Activated CD4-positive, alpha-beta T cell treated with anti-CD3 and anti-CD28 coated beads, Interleukin-2, amount 50 U/mL, for 4 hours (primary cell): ENCODE measurements around the gene ATP1B1.
A peak's percentile ranks its signal among the peaks of the same experiment; 100 is the strongest.

ENCODE experiments used
- DNase-seq, 2 experiments: peaks; one replicate each; pipeline ENCODE4 v3.0.0-alpha.2; 2020

ATP1B1 gene

DNA sequence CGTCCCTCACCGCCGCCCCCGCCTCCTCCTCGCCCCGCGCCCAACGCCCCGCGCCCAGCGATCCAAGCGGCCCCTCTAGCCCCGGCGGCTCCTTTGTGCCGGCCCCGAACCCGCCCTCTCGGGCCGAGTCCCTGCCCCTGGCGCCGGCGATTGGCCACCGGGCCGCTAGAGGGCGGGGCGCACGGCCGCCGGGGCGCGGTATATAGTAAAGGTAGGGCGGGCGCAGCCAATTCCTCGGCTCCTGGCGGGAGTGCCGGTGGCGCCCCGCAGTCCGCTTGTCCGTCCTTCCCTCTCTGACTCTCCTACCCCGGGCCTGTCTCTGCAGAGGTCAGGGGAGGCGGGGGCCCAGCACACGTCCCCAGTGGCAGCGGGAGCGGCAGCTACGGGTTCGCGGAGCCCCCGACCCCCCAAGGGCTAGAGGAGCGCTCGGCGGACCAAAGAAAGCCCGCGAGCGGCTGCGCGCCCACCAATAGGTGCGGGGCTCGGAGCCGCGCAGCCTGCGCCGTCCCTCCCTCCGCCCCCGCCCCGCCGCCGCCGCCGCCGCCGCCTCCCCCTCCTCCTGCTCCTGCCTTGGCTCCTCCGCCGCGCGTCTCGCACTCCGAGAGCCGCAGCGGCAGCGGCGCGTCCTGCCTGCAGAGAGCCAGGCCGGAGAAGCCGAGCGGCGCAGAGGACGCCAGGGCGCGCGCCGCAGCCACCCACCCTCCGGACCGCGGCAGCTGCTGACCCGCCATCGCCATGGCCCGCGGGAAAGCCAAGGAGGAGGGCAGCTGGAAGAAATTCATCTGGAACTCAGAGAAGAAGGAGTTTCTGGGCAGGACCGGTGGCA lies at the start of gene ATP1B1:
TSS of gene ATP1B1 (plus strand) at position 596 of the 826 bp plus-strand sequence. CDS start at position 736, 140 bp downstream.
- DNase-seq, result peak; percentile 65 to 69

GRCh38 chr1:169059421-169059820 lies 47.1 kb upstream of the ATP1B1 start:
- no peak for DNase-seq

GRCh38 chr1:169060043-169060722 lies 46.3 kb upstream of the ATP1B1 start:
- no peak for DNase-seq

DNA sequence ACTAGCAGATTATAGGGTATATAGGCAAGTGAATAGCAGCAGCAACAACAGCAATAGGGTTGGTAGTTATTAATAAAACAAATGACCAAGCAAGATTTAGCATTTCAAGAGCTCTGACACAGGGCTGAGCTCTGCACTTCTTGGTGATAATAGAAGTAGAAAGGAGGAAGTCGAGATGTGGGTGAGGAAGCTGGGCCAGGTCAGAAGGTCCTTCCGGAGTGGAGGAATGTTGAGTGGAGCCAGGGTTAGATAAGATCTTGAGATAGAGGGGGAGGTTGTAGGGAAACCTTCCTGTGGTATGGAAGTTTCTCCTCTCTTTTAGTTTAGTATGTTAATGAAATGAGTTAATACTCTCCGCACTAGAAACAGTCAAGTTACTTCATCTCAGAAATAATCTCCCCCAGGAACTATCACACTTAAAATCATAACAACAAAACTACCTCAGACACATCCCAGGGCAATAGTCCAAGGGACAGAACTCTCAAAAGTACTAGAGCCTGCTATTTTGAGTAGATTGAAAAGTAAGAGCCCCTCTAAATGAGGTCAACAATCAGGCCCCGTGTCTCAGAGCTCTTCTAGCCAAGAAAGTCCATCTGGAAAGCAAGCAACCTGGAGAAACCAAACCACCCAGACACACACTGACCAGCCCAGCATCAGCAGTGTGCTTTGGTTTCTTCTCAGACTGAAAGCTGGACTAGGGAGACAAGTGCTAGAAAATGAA lies 45.4 kb upstream of the ATP1B1 start:
- no peak for DNase-seq

- DNase-seq, result no peak
These were observed 44.3 kb upstream of the ATP1B1 start for GRCh38 chr1:169062152-169062551.

- DNase-seq, result no peak
These were observed 42.4 kb upstream of the ATP1B1 start for GRCh38 chr1:169064103-169064502.

GRCh38 chr1:169070547-169070946 lies 35.9 kb upstream of the ATP1B1 start:
- no peak for DNase-seq

DNA sequence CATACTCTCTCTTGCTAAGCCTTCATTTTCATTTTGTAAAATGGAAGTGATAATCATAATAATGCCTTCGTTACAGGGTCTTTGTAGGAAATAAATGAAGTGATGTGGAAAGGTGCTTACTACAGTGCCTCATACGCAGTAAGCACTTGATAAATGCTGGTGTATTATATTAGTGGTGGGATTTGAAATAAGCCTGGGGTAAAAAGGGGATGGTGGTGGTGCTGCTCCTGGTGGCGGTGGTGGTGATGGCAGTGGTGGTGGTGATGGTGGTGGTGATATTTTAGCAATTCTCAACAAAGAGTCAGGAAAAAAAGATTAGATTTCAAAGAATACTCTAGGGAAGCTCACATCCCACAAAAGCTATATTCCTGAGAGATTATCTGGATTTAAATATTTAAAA lies 35.5 kb upstream of the ATP1B1 start:
- DNase-seq, result no peak

- no peak for DNase-seq
These were observed 33.4 kb upstream of the ATP1B1 start for GRCh38 chr1:169072945-169073725.

DNA sequence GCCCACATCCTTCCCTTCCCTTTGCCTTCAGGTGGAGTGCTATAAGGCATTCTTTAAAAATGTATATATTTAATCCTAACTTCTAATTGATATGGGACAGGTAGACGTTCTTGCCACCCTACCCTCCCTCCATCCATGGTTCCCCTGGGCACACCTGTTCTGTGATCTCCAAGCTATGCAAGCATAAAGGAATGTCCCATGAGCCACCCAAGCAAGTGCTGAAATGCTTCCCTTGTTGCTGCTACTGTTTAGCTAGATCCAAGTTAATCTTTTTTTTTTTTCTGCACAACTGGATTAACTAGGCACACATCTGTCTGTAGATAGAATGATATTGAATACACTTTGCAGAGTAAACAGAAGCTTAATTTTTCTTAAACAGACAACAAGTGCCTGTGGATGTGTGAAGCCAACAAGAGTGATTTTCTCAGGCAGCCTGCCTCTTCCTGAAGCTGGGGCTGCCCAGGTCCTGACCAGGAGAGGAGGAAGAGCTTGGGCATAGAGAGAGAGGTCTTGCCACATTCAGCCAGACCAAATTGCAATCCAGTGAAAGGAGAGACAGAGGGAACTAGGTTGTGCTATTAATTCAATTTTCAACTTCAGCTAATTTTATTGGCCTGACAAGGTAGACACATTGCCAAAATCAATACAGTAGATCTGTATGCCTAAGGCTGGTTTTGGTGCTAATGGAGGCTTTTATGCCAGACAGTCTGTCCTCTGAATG lies 28.2 kb upstream of the ATP1B1 start:
- no peak for DNase-seq

GRCh38 chr1:169081503-169082123 lies 24.9 kb upstream of the ATP1B1 start:
- no peak for DNase-seq

- no peak for DNase-seq
These were observed 20.6 kb upstream of the ATP1B1 start for GRCh38 chr1:169085911-169086310.

GRCh38 chr1:169086603-169087455 lies 19.7 kb upstream of the ATP1B1 start:
- no peak for DNase-seq

GRCh38 chr1:169087876-169088275 lies 18.6 kb upstream of the ATP1B1 start:
- no peak for DNase-seq

- DNase-seq, result no peak
These were observed 16.7 kb upstream of the ATP1B1 start for GRCh38 chr1:169089776-169090175.

- no peak for DNase-seq
These were observed 16.1 kb upstream of the ATP1B1 start for GRCh38 chr1:169090308-169090899.

- no peak for DNase-seq
These were observed 15.6 kb upstream of the ATP1B1 start for GRCh38 chr1:169090900-169091311.

DNA sequence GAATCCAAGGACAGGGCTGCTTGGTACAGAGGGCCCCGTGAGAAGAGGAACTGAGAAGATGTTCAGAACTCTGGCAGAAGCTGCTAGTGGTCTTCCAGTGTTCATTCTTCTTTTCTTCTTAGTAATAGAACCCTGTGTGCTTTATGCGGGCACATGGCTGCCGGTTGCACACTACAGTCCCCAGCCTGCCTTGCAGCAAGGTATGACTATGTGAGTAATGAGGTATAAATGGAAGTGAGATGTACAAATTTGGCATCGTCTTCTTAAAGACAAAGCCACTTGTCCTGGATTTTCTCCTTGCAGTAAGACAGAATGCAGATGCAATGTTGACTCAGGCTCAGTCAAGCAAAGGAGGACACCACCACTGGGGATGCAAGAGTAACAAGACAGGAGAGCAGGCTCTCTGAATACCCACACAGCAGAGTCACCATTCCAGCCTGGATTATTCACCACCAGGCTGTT lies 15.0 kb upstream of the ATP1B1 start:
- no peak for DNase-seq

DNA sequence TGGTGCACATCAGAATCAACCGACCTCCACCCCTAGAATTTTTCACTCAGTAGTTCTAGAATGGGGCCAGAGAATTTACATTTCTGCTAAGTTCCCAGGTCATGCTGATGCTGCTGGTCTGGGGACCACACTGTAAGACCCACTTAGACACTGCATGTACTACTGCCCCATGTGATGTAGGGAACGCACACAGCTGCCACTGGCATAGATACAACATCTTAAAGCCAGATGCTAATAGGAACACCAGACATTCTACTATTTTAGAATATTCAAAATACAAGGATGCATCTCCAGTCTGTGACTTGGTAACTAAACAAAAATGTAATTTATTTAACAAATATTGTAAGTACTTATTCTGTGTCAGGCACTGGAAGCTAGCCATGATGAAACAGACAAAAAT lies 14.1 kb upstream of the ATP1B1 start:
- no peak for DNase-seq
